GM06990 (cell line): ENCODE data around the gene PHF1.

Experiments
- DNase-seq: peaks from one replicate; pipeline ENCODE4 v3.0.0-alpha.2; 2011; ENCODE audit not compliant: insufficient read length; ENCODE audit errors: extremely low read depth
- H3K27me3 ChIP-seq: replicated peaks from 2 replicates; pipeline ENCODE4 v1.6.0; 2011; ENCODE audit warnings: low read length; ENCODE audit not compliant: control insufficient read depth, insufficient read depth
- H3K36me3 ChIP-seq: 2 replicates; pipeline ENCODE4 v1.5.1; 2011; ENCODE audit warnings: low read length; ENCODE audit not compliant: control insufficient read depth, insufficient read depth
- H3K4me3 ChIP-seq: replicated peaks from 2 replicates; pipeline ENCODE4 v1.5.1; 2011; ENCODE audit warnings: low read depth, mild to moderate bottlenecking, control low read depth, low read length
- TF ChIP-seq, protein P1 (sequence below): IDR thresholded peaks from 2 replicates; pipeline ENCODE4 v1.5.1; 2011; ENCODE audit warnings: low read length, control low read depth, mild to moderate bottlenecking, inconsistent platforms; ENCODE audit not compliant: insufficient read depth, poor library complexity, severe bottlenecking

Gene PHF1

DNA sequence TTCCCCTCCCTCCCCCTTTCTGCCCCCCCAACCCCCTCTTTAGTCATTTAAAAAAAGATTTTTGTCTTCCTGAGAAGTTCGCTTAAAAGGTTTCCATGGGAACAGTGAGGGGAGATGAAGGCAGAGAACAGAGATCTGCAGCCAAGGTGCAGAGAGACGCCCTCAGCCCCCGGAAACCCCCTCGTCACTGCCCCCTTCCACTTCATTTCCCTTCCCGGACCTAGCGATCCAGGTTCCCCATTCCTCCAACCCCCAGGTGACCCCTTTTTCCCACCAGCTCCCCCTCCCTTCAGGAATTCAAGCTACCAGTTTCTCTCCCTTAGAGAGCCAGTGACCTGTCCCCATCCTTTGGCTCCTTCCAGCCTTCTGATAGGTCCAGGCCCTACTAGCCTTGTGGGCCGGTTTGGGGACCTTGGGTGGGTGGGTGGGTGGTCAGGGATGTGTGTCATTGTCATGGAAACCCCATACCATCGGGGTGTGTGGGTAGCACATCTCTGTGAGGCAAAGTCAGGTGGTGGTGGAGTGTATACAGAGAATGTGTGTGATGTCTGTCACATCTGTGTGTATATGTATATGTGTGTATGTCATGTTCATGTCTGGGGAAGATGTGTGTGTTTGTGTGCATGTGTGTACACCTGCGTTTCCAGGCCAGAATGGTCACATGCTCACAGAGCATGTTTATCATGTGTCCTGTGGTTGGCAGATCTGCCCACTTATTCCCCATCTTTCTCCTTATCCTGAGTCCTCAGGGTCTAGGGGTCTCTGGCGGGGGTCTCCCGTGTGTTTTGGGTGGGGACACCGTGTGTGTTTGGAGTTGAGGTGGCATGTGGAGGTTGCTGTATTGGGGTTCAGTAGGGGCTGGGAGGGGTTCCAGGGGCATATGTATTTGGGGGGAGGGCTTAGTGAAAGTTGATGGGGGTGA is 16.0 kb downstream of the PHF1 start:
- DNase-seq, result no peak

DNA sequence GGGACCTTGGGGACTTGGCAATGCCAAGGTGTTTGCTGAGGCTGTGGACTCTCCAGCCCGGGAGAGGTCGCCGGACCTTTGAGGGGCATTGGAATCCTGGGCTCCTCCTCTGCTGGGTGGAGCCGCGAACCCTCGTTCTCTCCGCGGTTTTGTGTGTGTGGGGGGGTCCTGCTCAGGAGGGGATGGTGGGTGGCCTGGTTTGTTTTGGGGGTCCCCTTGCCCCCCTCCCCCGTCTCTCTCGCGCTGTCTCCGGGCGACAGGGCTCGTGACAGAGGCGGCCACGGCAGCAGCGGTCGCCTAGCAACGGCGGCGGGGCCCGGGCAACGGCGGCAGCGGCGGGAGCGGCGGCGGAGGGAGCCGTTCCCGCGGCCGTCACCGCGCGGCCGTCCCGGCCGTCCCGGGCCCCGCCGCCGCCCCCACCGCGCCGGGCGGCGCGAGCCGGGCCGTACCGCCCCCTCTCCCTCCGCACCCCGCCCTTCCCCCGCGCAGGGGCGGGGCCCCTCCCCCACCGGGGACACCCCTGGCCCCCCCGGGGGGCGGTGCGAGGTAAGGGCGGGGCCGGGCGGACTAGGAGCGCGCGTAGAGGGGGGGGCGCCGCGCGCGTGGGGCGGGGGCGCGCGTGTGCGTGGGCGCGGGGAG is 16.9 kb downstream of the PHF1 start:
- no peaks in the 10 kb centered on the region for H3K27me3 ChIP-seq
- no peaks in the 10 kb centered on the region for H3K36me3 ChIP-seq
- no peak for DNase-seq
- H3K4me3 ChIP-seq, result peak overlapping the region; percentile 77
- TF ChIP-seq, protein P1, sequence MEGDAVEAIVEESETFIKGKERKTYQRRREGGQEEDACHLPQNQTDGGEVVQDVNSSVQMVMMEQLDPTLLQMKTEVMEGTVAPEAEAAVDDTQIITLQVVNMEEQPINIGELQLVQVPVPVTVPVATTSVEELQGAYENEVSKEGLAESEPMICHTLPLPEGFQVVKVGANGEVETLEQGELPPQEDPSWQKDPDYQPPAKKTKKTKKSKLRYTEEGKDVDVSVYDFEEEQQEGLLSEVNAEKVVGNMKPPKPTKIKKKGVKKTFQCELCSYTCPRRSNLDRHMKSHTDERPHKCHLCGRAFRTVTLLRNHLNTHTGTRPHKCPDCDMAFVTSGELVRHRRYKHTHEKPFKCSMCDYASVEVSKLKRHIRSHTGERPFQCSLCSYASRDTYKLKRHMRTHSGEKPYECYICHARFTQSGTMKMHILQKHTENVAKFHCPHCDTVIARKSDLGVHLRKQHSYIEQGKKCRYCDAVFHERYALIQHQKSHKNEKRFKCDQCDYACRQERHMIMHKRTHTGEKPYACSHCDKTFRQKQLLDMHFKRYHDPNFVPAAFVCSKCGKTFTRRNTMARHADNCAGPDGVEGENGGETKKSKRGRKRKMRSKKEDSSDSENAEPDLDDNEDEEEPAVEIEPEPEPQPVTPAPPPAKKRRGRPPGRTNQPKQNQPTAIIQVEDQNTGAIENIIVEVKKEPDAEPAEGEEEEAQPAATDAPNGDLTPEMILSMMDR, result no peak

More for the DNA sequence above, 16.0 kb downstream of the PHF1 start:
- no peaks in the 10 kb centered on the region for H3K36me3 ChIP-seq
- TF ChIP-seq, protein P1, result no peak
- H3K27me3 ChIP-seq, result no peaks in the 10 kb centered on the region
- H3K4me3 ChIP-seq, result peak overlapping the region; percentile 77

DNA sequence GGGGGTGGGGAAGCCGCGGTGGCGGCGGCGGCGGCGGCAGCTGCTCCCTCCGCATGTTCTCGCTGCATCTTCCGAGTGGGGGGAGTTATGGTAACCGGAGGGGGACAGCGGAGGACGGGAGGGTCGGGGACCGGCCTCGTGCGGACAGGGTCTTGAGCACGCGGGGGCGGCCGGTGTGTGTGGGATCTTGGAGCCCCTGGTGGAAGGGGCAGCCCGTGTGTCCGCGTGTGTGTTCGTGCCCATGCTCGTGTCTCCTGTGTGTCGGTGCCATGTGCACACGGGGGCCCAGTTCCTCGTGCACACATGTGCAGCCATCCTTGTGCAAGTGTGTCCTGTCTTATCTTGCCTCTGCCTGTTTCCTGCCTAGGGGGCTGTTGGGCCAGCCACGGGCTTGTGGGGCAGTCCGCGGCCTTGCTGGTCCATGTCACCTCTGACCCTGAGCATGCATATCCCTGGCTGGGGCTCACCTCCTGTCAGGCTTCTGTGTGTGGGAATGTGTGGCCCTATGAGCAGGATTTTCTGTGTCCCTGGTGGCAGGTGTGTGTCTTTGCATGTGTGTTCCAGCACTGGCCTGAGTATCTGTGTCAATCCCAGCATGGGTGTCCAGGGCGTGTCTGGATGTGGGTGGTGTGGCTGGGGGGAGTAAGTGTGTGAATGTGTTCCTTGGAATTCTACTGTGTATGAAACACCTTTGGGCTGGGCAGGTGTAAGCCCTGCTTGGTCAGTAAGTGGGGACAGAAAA is 17.6 kb downstream of the PHF1 start:
- Histone ChIP-seq H3K36me3 (peaks cover 1% of the 10 kb centered on the region; the same call in 1 of the 2 replicates), H3K4me3 (peak overlapping the region; percentile 59), H3K27me3 (no peaks in the 10 kb centered on the region)
- DNase-seq, result peak; percentile 65
- TF ChIP-seq, protein P1, result peak; percentile 42

DNA sequence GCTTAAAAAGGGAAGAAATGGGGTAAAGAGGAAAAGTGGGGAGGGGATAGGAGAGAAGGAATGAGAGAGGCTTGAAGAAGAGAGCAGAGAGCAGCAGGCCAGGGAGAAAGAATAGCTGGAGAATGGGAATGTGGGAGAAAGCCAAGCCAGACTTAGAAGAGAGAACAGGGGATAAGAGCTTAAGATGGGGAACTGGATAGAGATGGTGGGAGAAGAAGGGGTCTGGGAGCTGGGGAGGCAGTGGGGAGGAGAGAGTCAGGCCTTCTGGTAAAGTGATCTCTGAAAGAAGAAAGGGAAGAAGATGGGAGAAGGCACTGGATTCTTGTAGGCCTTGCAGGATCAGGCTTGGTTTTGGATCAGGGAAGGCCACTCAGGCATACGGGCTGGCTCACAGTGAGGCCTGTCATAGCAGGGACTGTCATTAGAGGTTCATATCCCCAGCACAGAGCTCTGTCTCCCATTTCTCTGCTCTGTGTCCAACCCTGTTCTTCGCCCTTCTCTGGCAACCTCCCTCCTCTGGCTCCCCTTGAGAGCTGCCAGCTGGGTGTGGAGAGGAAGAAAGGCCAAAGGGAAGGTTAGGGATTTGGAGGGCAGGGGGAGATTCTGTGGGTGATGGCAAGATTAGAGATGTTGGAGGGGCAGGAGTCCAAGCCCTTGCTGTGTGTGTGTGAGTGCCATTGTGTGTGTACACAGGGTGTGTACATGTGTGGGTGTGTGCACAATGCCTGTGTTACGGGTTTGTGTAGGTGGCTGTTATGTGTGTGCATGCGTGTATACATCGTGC is 18.3 kb downstream of the PHF1 start:
- Histone ChIP-seq H3K27me3 (no peaks in the 10 kb centered on the region), H3K4me3 (no peak overlapping the region), H3K36me3 (peaks cover 1% of the 10 kb centered on the region; the same call in 1 of the 2 replicates)
- DNase-seq, result no peak
- TF ChIP-seq, protein P1, result no peak

DNA sequence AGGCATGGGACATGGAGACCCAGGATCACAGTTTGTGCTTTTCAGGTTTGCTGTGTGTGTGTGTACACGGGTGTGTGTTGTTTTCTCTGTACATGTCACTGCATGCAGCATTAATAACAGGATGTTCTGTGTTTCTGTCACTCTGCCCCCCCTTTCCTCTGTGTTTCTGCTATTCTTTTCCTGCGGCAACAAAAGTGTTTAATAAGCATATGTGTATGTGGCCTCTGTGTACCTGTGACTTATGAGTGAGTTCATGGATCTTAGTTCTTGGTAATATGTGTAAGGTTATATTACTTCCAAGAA is 18.9 kb downstream of the PHF1 start:
- TF ChIP-seq, protein P1, result no peak
- DNase-seq, result no peak
- no peaks in the 10 kb centered on the region for H3K27me3 ChIP-seq
- peaks cover 1% of the 10 kb centered on the region; the same call in 1 of the 2 replicates for H3K36me3 ChIP-seq
- no peak overlapping the region for H3K4me3 ChIP-seq
